ENCODE results near the gene INPP5A.

INPP5A gene

DNA sequence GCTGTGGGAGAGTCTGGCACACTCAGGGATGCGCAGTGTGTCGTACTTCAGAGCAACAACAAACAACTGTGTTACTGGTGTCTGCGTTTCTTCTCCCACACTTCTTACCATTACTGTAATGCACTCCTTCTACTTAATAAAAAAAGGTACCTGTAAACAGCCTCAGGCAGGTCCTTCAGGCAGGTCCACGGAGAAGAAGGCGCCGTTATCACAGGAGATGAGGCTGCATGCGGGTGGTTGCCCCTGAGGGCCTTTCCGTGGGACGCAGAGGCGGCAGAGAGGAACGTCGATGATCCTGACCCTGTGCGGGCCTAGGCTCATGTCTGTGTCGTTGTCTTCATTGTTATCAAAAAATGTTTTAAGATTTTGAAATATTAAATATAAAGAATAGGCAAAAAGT is 219.0 kb downstream of the INPP5A start:
- Histone ChIP-seq H3K27me3 (replicated peaks; ENCODE audit: insufficient read depth, low read length) (no peaks in the 10 kb centered on the region), H4K20me1 (ENCODE audit: insufficient read depth, low read length) (no peaks in the 10 kb centered on the region), H2AFZ (ENCODE audit: low read length) (no peak overlapping the region), H3K4me3 (ENCODE audit: low read length) (no peak overlapping the region), H3K9me3 (replicated peaks; ENCODE audit: insufficient read depth, low read length) (no peaks in the 10 kb centered on the region), H3K27ac (ENCODE audit: low read length) (no peak overlapping the region), H3K9ac (ENCODE audit: low read length) (no peak overlapping the region), H3K4me2 (ENCODE audit: low read depth, low read length) (no peak overlapping the region), H3F3A (ENCODE audit: insufficient read depth, low read length) (no peaks in the 10 kb centered on the region), H3K36me3 (replicated peaks; ENCODE audit: insufficient read depth, low read length) (no peaks in the 10 kb centered on the region), H3K4me1 (ENCODE audit: low read length) (no peaks in the 10 kb centered on the region), H3K79me2 (ENCODE audit: low read length) (no peaks in the 10 kb centered on the region), H3K9me2 (replicated peaks; ENCODE audit: insufficient read depth, low read length) (no peaks in the 10 kb centered on the region)
- DNase-seq: no peak
- TF ChIP-seq, protein P1, sequence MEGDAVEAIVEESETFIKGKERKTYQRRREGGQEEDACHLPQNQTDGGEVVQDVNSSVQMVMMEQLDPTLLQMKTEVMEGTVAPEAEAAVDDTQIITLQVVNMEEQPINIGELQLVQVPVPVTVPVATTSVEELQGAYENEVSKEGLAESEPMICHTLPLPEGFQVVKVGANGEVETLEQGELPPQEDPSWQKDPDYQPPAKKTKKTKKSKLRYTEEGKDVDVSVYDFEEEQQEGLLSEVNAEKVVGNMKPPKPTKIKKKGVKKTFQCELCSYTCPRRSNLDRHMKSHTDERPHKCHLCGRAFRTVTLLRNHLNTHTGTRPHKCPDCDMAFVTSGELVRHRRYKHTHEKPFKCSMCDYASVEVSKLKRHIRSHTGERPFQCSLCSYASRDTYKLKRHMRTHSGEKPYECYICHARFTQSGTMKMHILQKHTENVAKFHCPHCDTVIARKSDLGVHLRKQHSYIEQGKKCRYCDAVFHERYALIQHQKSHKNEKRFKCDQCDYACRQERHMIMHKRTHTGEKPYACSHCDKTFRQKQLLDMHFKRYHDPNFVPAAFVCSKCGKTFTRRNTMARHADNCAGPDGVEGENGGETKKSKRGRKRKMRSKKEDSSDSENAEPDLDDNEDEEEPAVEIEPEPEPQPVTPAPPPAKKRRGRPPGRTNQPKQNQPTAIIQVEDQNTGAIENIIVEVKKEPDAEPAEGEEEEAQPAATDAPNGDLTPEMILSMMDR (IDR thresholded peaks at IDR 0.05; ENCODE audit: low read length): no peak
- TF ChIP-seq EZH2phosphoT487 (IDR thresholded peaks at IDR 0.05; ENCODE audit: low read length) (no peak), EZH2 (optimal IDR thresholded peaks at IDR 0.05; ENCODE audit: low read depth, low read length) (no peak)

DNA sequence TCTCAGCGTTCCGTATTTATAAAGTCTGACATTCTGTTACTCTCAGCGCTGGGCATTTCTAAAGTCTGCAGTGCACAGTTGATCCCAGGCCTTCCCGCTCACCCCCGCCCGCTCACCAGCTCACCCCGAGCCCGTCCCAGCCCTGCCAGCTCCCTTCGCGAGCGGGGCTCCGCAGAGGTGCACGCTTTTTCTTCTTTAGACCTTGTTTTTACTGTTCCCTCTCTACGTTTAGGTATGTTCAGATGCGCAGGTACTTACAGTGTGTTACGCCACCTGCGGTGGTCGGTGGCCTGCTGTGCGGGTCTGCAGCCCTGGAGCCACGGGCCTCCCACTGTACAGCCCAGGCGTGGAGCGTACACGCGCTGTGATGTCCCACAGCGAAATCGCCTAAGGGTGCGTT is 219.6 kb downstream of the INPP5A start:
- no peaks in the 10 kb centered on the region for H3K79me2 ChIP-seq (ENCODE audit: low read length)
- no peak for TF ChIP-seq EZH2phosphoT487 (IDR thresholded peaks at IDR 0.05; ENCODE audit: low read length)
- no peak for TF ChIP-seq EZH2 (optimal IDR thresholded peaks at IDR 0.05; ENCODE audit: low read depth, low read length)
- TF ChIP-seq, protein P1 (IDR thresholded peaks at IDR 0.05; ENCODE audit: low read length): no peak
- H3K4me3 ChIP-seq (ENCODE audit: low read length): no peak overlapping the region
- H3K27ac ChIP-seq (ENCODE audit: low read length): no peak overlapping the region
- H3K4me1 ChIP-seq (ENCODE audit: low read length): no peaks in the 10 kb centered on the region
- no peak overlapping the region for H3K9ac ChIP-seq (ENCODE audit: low read length)
- H3K9me3 ChIP-seq (replicated peaks; ENCODE audit: insufficient read depth, low read length): no peaks in the 10 kb centered on the region
- H3K36me3 ChIP-seq (replicated peaks; ENCODE audit: insufficient read depth, low read length): no peaks in the 10 kb centered on the region
- no peaks in the 10 kb centered on the region for H3F3A ChIP-seq (ENCODE audit: insufficient read depth, low read length)
- DNase-seq: no peak
- H3K4me2 ChIP-seq (ENCODE audit: low read depth, low read length): no peak overlapping the region
- no peaks in the 10 kb centered on the region for H3K9me2 ChIP-seq (replicated peaks; ENCODE audit: insufficient read depth, low read length)
- no peaks in the 10 kb centered on the region for H4K20me1 ChIP-seq (ENCODE audit: insufficient read depth, low read length)
- H3K27me3 ChIP-seq (replicated peaks; ENCODE audit: insufficient read depth, low read length): no peaks in the 10 kb centered on the region
- H2AFZ ChIP-seq (ENCODE audit: low read length): no peak overlapping the region

DNA sequence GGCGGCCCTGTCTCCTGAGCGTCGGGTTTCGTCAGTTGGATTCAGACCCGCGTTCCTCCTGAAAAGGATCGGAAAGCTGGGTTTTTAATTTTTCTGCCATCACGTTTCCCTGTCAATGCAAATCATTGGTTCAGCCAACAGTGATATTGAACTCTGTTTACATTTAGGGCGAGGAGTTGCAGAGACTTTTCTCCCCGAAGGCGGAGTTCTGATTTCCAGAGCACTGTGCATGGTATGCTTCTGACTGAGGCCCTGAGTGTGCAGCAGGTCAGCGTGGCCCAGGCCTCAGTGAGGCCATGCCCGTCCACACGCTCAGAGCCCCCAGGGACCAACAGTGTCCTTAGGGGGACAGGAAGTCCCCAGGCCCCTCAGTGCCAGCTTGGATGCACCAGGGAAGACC is 221.3 kb downstream of the INPP5A start:
- Histone ChIP-seq H3K79me2 (ENCODE audit: low read length) (no peaks in the 10 kb centered on the region), H3K27ac (ENCODE audit: low read length) (no peak overlapping the region), H3K4me2 (ENCODE audit: low read depth, low read length) (no peak overlapping the region), H3K9me2 (replicated peaks; ENCODE audit: insufficient read depth, low read length) (no peaks in the 10 kb centered on the region), H3F3A (ENCODE audit: insufficient read depth, low read length) (no peaks in the 10 kb centered on the region), H3K9ac (ENCODE audit: low read length) (no peak overlapping the region), H3K4me3 (ENCODE audit: low read length) (no peak overlapping the region), H3K9me3 (replicated peaks; ENCODE audit: insufficient read depth, low read length) (no peaks in the 10 kb centered on the region), H3K36me3 (replicated peaks; ENCODE audit: insufficient read depth, low read length) (no peaks in the 10 kb centered on the region), H3K4me1 (ENCODE audit: low read length) (no peaks in the 10 kb centered on the region), H4K20me1 (ENCODE audit: insufficient read depth, low read length) (no peaks in the 10 kb centered on the region), H2AFZ (ENCODE audit: low read length) (no peak overlapping the region), H3K27me3 (replicated peaks; ENCODE audit: insufficient read depth, low read length) (no peaks in the 10 kb centered on the region)
- DNase-seq: no peak
- TF ChIP-seq, protein P1 (IDR thresholded peaks at IDR 0.05; ENCODE audit: low read length): no peak
- TF ChIP-seq EZH2 (optimal IDR thresholded peaks at IDR 0.05; ENCODE audit: low read depth, low read length): no peak
- no peak for TF ChIP-seq EZH2phosphoT487 (IDR thresholded peaks at IDR 0.05; ENCODE audit: low read length)
